Measurements from ENCODE around the gene LPP.

LPP gene

DNA sequence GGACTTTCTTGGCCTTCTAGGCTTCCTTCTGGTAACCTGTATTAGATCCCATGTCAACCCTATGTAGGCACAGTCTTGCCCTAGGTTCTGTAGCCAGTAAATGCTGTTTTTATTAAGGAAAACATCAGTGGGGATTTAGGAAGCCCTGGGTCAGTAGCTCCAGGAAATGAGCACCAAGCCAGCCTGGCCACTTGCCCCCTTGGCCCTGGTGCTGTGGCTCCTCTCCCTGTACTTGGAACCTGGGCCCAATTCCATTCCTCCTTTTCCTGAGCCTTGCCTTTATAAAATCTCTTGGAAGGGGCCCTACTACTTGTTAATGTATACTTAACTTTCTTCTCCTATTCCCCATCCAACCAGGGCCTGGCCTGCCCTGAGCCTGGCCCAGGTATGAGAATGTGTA is 774.0 kb downstream of the LPP start:
- Histone ChIP-seq H3K27ac (no peak overlapping the region), H3K4me3 (ENCODE audit: low read depth, low read length) (no peak overlapping the region), H3K36me3 (replicated peaks) (no peaks in the 10 kb centered on the region), H3K27me3 (replicated peaks) (no peaks in the 10 kb centered on the region)
- DNase-seq, result no peak
- TF ChIP-seq, protein P1, sequence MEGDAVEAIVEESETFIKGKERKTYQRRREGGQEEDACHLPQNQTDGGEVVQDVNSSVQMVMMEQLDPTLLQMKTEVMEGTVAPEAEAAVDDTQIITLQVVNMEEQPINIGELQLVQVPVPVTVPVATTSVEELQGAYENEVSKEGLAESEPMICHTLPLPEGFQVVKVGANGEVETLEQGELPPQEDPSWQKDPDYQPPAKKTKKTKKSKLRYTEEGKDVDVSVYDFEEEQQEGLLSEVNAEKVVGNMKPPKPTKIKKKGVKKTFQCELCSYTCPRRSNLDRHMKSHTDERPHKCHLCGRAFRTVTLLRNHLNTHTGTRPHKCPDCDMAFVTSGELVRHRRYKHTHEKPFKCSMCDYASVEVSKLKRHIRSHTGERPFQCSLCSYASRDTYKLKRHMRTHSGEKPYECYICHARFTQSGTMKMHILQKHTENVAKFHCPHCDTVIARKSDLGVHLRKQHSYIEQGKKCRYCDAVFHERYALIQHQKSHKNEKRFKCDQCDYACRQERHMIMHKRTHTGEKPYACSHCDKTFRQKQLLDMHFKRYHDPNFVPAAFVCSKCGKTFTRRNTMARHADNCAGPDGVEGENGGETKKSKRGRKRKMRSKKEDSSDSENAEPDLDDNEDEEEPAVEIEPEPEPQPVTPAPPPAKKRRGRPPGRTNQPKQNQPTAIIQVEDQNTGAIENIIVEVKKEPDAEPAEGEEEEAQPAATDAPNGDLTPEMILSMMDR (IDR thresholded peaks at IDR 0.05; ENCODE audit: low read depth, low read length, missing control alignments), result no peak
- in situ Hi-C loops (cut with HindIII; ENCODE audit: low pct_ligation_motif_present, low sequenced_read_pairs), result no loop called here

DNA sequence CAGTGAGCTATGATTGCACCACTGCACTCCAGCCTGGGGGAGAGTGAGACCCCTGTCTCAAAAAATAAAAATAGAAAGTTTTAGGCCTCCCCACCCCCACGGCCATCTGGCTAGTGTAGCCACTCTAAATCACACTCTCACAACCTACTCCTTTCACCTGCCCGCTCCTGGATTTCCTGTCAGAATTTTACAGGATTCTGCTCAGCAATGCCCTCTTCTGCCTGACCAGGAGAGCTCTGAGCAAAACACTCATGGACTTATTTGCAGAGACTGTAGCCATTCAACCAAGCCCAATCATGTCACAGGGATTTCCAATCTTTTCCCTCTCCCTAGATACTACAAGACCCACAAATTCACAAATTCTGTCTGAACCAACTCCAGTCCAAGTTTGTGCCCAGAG is 775.2 kb downstream of the LPP start:
- DNase-seq, result no peak
- Histone ChIP-seq H3K27me3 (replicated peaks) (no peaks in the 10 kb centered on the region), H3K4me3 (ENCODE audit: low read depth, low read length) (no peak overlapping the region), H3K36me3 (replicated peaks) (no peaks in the 10 kb centered on the region), H3K27ac (no peak overlapping the region)
- in situ Hi-C loops (cut with HindIII; ENCODE audit: low pct_ligation_motif_present, low sequenced_read_pairs), result no loop called here
- TF ChIP-seq, protein P1 (IDR thresholded peaks at IDR 0.05; ENCODE audit: low read depth, low read length, missing control alignments), result peak; percentile 53

DNA sequence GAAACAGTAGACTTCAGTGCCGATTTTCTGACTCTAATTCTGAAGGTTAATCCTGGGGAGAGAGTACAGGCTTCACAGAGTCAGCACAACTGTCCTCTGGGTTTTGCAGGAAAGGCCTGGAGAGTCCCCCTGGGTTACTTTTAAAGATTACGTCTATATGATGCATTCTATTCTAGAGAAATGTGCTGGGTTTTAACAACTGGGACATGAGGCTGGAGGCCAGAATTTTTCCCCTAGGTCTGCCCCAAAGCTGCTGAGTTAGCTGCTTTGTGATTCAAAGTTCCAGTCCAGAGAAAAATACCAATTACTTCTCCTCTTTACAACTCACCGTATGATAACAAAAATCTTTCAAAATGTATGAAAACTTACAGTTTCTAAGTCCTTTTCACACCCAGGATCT is 777.1 kb downstream of the LPP start:
- TF ChIP-seq, protein P1 (IDR thresholded peaks at IDR 0.05; ENCODE audit: low read depth, low read length, missing control alignments), result no peak
- Histone ChIP-seq H3K27ac (no peak overlapping the region), H3K36me3 (replicated peaks) (no peaks in the 10 kb centered on the region), H3K4me3 (ENCODE audit: low read depth, low read length) (no peak overlapping the region), H3K27me3 (replicated peaks) (no peaks in the 10 kb centered on the region)
- in situ Hi-C loops (cut with HindIII; ENCODE audit: low pct_ligation_motif_present, low sequenced_read_pairs), result no loop called here
- DNase-seq, result no peak

DNA sequence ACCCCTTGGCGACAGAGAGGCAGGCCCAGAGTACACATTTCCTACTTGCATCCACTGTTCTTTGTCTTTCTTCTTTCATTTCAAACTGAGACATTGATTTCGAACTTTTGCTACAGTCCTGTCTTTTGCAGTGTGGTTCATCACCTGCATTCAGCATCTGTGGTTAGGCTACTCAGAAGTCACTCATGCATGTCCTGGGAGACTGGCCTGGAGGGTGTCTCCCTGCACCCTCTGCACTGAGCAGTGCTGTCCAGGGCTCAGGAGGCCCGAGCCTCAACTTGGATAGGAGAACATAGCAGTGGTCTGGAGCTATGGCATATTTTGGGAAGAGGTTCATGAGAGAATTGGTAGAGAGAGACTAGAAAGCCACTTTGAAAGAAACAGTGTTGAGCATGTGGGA is 777.6 kb downstream of the LPP start:
- no peak overlapping the region for H3K4me3 ChIP-seq (ENCODE audit: low read depth, low read length)
- TF ChIP-seq, protein P1 (IDR thresholded peaks at IDR 0.05; ENCODE audit: low read depth, low read length, missing control alignments), result no peak
- in situ Hi-C loops (cut with HindIII; ENCODE audit: low pct_ligation_motif_present, low sequenced_read_pairs), result no loop called here

DNA sequence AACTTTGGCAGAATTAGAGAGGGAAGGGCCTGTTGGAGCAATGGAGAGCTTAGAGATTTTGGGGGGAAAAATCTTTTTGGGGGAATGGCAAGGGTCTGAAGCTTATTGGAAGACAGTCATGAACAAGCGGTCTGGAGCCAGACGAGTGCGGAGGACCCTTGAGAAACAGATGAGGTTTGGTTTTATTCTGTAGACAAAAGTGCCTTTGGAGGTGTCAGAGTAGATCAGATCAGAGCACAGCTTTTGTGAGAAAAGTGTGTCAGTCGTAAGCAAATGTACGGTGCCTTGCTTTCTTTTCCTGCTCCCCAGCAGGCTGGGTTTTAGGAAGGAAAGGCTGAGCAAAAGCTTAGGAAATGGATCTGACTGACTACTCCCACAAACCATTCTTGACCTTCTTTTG is 781.0 kb downstream of the LPP start:
- TF ChIP-seq, protein P1 (IDR thresholded peaks at IDR 0.05; ENCODE audit: low read depth, low read length, missing control alignments), result no peak
- Histone ChIP-seq H3K27ac (no peak overlapping the region), H3K36me3 (replicated peaks) (no peaks in the 10 kb centered on the region), H3K27me3 (replicated peaks) (no peaks in the 10 kb centered on the region), H3K4me3 (ENCODE audit: low read depth, low read length) (no peak overlapping the region)
- no peak for DNase-seq
- in situ Hi-C loops (cut with HindIII; ENCODE audit: low pct_ligation_motif_present, low sequenced_read_pairs), result no loop called here

More for the DNA sequence above, 777.6 kb downstream of the LPP start:
- no peaks in the 10 kb centered on the region for H3K27me3 ChIP-seq (replicated peaks)
- H3K27ac ChIP-seq, result no peak overlapping the region
- H3K36me3 ChIP-seq (replicated peaks), result no peaks in the 10 kb centered on the region
- DNase-seq, result no peak

DNA sequence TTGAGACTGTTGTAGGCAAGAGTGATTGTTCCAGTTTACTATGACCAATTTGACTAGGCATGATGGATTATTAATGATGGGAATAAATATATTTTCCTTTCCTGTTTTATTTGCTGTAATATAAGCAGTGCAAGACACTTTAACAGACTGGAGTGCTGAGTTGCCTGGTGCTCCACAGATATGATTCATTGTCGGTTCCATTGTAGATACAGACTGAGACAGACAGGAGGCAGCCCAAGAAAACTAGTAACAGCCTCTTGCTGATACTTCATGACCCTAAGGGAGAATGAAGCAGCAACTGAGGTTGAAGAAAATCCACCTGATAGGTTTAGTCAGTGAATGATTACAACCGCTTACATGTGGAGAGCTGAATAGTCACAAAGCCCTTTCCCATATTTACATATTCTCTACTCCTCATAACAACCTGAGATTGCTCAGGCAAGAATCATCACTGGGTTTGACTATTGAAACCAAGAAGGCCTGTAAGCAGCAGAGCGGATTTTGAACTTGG is 782.7 kb downstream of the LPP start:
- DNase-seq, result peak; percentile 40
- TF ChIP-seq, protein P1 (IDR thresholded peaks at IDR 0.05; ENCODE audit: low read depth, low read length, missing control alignments), result no peak
- no peaks in the 10 kb centered on the region for H3K36me3 ChIP-seq (replicated peaks)
- H3K4me3 ChIP-seq (ENCODE audit: low read depth, low read length), result no peak overlapping the region
- H3K27me3 ChIP-seq (replicated peaks), result no peaks in the 10 kb centered on the region
- in situ Hi-C loops (cut with HindIII; ENCODE audit: low pct_ligation_motif_present, low sequenced_read_pairs), result no loop called here
- no peak overlapping the region for H3K27ac ChIP-seq
